ENCODE data around the gene TPPP. TPM values are rescaled to one million over a fixed set of nuclear protein-coding genes. Genes with fewer than 3 reads are reported as not detected.
"Not testable (repeated sequence)": the region's sequence is repeated elsewhere in the genome, so short reads cannot be mapped to it uniquely, and the experiment has no call there.

The TPPP gene
- polyA plus RNA-seq, 1 donor (not counting 4 experiments of a cell fraction or from before 2014, with no cell fraction given), result 0.88 TPM

DNA sequence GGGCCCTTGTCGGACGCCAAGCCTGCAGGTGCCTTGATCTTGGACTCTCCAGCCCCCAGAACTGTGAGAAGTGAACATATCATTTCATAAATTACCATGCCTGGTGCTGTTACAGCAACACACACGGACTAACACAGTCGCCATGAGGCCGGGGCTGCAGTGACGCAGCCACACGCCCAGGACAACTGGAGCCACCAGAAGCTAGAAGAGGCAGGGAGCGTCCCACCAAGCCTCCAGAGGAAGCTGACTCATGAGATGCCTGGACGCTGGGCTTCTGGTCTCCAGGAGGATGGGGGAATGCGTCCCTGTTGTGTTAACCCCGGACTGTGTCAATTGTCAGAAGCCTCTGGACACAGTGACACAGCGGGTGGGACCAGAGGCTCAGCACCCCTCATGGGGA, 6.2 kb downstream of the TPPP start:
- dilution Hi-C loops (cut with MboI; ENCODE audit: extremely low pct_ligation_motif_present, low sequenced_read_pairs); H3K4me2 ChIP-seq (ENCODE audit: control insufficient read depth, extremely low read depth, insufficient read depth, low read depth, low read length); H3K36me3 ChIP-seq (ENCODE audit: control insufficient read depth in 2 of 2, extremely low read depth in 1 of 2, insufficient read depth in 2 of 2, low read length in 2 of 2); H3K27me3 ChIP-seq (ENCODE audit: control insufficient read depth, extremely low read depth, insufficient read depth, low read length); H3K79me2 ChIP-seq (ENCODE audit: control insufficient read depth, insufficient read depth, low read length); H3K9me1 ChIP-seq (ENCODE audit: control insufficient read depth, extremely low read depth, insufficient read depth, low read length); DNase-seq (ENCODE audit: low read depth, low spot score); H2AFZ ChIP-seq (ENCODE audit: control insufficient read depth, low read length); FAIRE-seq; H4K20me1 ChIP-seq (ENCODE audit: control insufficient read depth, extremely low read depth, insufficient read depth, low read length); H3K4me3 ChIP-seq (ENCODE audit: control insufficient read depth in 2 of 3, extremely low read depth in 1 of 3, insufficient read depth in 2 of 3, low read depth in 1 of 3, low read length in 3 of 3); H3K4me1 ChIP-seq (ENCODE audit: control insufficient read depth, extremely low read depth, insufficient read depth, low read length); H3K9me3 ChIP-seq (ENCODE audit: control insufficient read depth, low read depth, low read length); H3K9ac ChIP-seq (ENCODE audit: control insufficient read depth, extremely low read depth, insufficient read depth, low read length); H3K27ac ChIP-seq (ENCODE audit: control insufficient read depth, insufficient read depth, low read length): not testable (repeated sequence)

- H3K36me3 ChIP-seq (ENCODE audit: control insufficient read depth in 2 of 2, extremely low read depth in 1 of 2, insufficient read depth in 2 of 2, low read length in 2 of 2); H3K4me1 ChIP-seq (ENCODE audit: control insufficient read depth, extremely low read depth, insufficient read depth, low read length); dilution Hi-C loops (cut with MboI; ENCODE audit: extremely low pct_ligation_motif_present, low sequenced_read_pairs); DNase-seq (ENCODE audit: low read depth, low spot score); H3K4me2 ChIP-seq (ENCODE audit: control insufficient read depth, extremely low read depth, insufficient read depth, low read depth, low read length); H3K27me3 ChIP-seq (ENCODE audit: control insufficient read depth, extremely low read depth, insufficient read depth, low read length); H3K9me3 ChIP-seq (ENCODE audit: control insufficient read depth, low read depth, low read length); H3K4me3 ChIP-seq (ENCODE audit: control insufficient read depth in 2 of 3, extremely low read depth in 1 of 3, insufficient read depth in 2 of 3, low read depth in 1 of 3, low read length in 3 of 3); H3K9ac ChIP-seq (ENCODE audit: control insufficient read depth, extremely low read depth, insufficient read depth, low read length); H3K9me1 ChIP-seq (ENCODE audit: control insufficient read depth, extremely low read depth, insufficient read depth, low read length); H3K79me2 ChIP-seq (ENCODE audit: control insufficient read depth, insufficient read depth, low read length); H2AFZ ChIP-seq (ENCODE audit: control insufficient read depth, low read length); H4K20me1 ChIP-seq (ENCODE audit: control insufficient read depth, extremely low read depth, insufficient read depth, low read length); H3K27ac ChIP-seq (ENCODE audit: control insufficient read depth, insufficient read depth, low read length); FAIRE-seq: not testable (repeated sequence)
Observed at GRCh38 chr5:686172-686523, 7.0 kb downstream of the TPPP start.

DNA sequence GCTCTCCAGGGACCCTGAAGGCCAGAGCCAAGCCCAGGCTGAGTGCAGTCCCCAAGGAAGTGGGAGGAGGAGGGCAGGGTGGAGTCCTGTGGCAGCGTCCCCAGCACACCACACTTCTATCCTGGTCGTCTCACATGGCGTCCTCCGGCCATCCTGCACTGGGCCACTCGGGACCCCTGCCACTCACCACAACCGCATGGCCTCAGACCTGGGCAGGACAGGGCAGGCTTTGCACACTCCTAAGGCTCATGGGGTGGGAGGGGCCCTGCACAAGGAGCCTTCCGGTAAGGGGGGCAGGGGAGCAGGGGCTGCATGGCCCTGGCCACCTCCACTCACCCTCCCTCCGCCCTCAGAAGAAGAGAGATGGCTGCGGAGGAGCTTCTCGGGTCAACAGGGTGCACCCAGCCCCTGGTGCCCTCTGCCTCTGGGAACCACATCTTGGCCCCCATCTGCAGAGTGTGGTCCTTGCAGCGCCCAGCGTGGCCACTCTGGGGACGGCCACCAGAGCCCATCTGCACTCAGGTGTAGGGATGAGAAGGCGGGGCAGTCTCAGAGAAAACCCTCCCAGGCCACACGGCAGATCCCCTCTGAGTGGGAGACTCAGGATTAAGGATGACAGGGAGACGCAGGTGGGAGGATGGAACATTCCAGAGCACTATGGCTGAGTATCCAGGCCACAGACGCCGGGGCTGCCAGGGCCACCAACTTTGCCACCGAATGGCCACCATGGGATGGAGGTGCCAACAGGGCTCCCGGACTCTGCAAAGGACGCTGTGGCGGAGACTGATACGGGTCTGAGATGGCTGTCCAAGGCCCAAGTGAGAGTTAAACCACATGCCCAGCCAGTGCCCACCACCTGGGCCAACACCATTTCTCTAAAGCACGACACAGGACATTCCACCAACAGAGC, 7.6 kb downstream of the TPPP start:
- Histone ChIP-seq H3K9me1 (ENCODE audit: control insufficient read depth, extremely low read depth, insufficient read depth, low read length) (no peaks in the 10 kb centered on the region), H4K20me1 (ENCODE audit: control insufficient read depth, extremely low read depth, insufficient read depth, low read length) (no peaks in the 10 kb centered on the region), H3K9ac (ENCODE audit: control insufficient read depth, extremely low read depth, insufficient read depth, low read length) (no peak overlapping the region), H3K9me3 (ENCODE audit: control insufficient read depth, low read depth, low read length) (no peaks in the 10 kb centered on the region), H3K4me2 (ENCODE audit: control insufficient read depth, extremely low read depth, insufficient read depth, low read depth, low read length) (no peak overlapping the region), H3K4me3 (ENCODE audit: control insufficient read depth in 2 of 3, extremely low read depth in 1 of 3, insufficient read depth in 2 of 3, low read depth in 1 of 3, low read length in 3 of 3) (no peak overlapping the region), H3K36me3 (ENCODE audit: control insufficient read depth in 2 of 2, extremely low read depth in 1 of 2, insufficient read depth in 2 of 2, low read length in 2 of 2) (no peaks in the 10 kb centered on the region), H3K27ac (ENCODE audit: control insufficient read depth, insufficient read depth, low read length) (no peak overlapping the region), H3K4me1 (ENCODE audit: control insufficient read depth, extremely low read depth, insufficient read depth, low read length) (no peaks in the 10 kb centered on the region), H3K27me3 (ENCODE audit: control insufficient read depth, extremely low read depth, insufficient read depth, low read length) (no peaks in the 10 kb centered on the region), H3K79me2 (ENCODE audit: control insufficient read depth, insufficient read depth, low read length) (no peaks in the 10 kb centered on the region), H2AFZ (ENCODE audit: control insufficient read depth, low read length) (no peak overlapping the region)
- dilution Hi-C loops (cut with MboI; ENCODE audit: extremely low pct_ligation_motif_present, low sequenced_read_pairs), result no loop called here
- TF ChIP-seq, protein P1, sequence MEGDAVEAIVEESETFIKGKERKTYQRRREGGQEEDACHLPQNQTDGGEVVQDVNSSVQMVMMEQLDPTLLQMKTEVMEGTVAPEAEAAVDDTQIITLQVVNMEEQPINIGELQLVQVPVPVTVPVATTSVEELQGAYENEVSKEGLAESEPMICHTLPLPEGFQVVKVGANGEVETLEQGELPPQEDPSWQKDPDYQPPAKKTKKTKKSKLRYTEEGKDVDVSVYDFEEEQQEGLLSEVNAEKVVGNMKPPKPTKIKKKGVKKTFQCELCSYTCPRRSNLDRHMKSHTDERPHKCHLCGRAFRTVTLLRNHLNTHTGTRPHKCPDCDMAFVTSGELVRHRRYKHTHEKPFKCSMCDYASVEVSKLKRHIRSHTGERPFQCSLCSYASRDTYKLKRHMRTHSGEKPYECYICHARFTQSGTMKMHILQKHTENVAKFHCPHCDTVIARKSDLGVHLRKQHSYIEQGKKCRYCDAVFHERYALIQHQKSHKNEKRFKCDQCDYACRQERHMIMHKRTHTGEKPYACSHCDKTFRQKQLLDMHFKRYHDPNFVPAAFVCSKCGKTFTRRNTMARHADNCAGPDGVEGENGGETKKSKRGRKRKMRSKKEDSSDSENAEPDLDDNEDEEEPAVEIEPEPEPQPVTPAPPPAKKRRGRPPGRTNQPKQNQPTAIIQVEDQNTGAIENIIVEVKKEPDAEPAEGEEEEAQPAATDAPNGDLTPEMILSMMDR (optimal IDR thresholded peaks at IDR 0.05 in 1 of 3, IDR thresholded peaks at IDR 0.05 in 1 of 3, conservative IDR thresholded peaks at IDR 0.05 in 1 of 3; ENCODE audit: extremely low read depth in 1 of 3, insufficient read depth in 2 of 3, low read length in 3 of 3), result no peak
- TF ChIP-seq EZH2 (IDR thresholded peaks at IDR 0.05; ENCODE audit: low read length), result no peak
- DNase-seq (ENCODE audit: low read depth, low spot score), result no peak
- no peak for FAIRE-seq

Data from keratinocyte (primary cell).